Measurements from ENCODE around the gene CCDC89.
A peak's percentile ranks its signal among the peaks of the same experiment; 100 is the strongest.

The CCDC89 gene

DNA sequence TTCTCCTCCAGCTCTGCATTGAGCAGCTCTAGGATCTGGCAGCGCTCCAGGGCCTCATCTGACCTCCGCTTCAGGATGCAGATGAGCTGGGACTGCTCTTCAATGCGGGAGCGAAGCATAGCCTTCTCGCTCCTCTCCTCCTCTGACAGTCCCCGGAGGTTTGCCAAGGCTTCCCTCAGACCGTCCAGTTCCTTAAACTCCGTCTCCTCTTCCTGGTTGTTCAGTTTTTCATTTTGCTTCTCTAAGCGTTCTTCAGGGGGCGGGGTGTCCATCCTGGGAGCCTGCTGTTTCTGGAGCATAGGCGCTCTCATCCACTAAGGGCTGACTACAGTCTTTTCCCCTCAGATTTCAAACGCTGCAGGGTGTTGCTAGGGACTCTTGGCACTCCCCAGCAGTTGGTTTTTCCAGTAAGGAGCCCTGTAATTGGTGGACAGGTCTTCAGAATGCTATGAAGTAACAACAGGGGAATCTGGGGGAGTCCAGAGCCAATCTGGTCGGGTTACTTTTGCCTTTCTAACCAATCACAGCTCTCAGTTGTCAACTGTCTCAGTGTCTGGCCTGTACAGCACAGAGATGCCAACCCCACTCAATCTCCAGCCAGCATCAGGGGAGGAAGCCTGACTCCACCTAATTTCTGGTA lies at the start of gene CCDC89:
Gene CCDC89, minus strand, starts transcription at position 376 of the 640 bp plus-strand sequence. Its CDS starts 65 bp downstream, at position 311.
- no peak for DNase-seq

DNA sequence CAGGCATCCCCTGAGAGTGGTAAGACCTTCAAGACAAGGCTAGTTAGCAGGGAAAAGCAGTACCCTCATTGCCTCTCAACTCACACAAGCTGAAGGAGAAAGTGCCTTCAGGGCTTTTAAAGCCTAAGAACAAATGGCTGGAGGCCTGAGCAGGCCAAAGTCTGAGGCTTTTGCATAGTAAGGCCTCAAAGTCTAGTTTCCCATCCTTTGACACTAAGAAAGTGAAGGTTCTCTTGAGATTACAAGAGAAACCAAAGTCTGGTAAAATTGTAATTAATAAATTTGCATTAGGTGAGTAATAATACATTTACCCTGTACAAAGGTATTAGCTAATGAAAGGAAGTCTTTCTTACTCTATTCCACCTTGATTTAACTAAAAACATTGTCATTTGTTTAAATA lies 47.0 kb upstream of the CCDC89 start:
- no peak for DNase-seq

DNA sequence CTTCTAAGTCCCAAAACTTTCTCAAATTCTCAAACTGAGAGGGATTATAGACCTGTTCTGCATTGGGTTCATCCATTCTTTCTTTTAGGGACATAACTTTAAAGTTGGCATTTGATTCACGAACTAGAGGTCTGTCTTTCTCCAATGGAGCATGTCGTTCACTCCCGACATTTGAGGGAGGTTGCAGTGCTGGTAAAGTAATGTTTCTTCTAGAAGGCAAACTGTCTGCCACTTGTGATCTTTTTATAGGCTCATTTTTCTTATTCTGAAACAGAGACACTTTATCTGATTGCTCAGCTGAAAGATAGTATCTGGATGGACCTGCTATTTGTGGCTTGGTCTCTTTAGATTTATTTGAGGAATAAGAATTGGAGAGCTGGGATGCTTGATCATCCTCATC lies 40.4 kb upstream of the CCDC89 start:
- no peak for DNase-seq

DNA sequence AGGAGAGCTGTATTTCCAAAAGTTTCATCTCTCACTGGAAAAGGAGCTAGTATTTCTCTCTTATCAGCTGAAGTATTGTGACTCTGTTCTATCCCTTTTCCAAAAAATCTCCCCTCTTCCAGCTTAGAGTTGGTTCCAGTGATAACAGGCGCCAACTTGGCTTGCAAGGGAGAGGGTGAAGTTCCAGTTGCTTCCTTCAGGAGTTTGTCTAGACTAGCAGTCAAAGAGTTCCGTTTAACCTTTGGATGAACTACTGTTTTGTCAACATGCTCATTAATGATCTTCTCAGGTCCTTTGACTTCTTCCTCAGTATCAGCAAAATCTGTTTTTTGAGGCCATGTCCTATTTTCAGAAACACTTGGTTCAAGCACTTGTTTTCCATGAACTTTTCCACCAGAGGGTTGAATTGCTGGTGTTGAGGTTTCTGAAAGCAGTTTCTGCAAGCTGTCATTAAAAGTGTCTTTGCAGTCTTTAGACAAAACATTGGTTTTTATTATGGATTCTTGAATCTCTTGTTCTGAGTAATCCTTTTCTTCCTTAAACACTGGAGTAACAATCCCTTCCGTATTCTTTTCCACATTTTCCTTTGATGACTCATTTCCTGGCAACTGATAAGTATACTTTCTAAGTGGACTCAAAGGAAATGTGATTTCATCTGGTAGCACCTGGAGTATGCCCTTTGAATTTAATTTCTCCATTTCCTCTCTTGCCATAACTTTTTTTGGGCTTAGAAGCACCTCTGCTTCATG lies 39.7 kb upstream of the CCDC89 start:
- DNase-seq, result no peak

DNA sequence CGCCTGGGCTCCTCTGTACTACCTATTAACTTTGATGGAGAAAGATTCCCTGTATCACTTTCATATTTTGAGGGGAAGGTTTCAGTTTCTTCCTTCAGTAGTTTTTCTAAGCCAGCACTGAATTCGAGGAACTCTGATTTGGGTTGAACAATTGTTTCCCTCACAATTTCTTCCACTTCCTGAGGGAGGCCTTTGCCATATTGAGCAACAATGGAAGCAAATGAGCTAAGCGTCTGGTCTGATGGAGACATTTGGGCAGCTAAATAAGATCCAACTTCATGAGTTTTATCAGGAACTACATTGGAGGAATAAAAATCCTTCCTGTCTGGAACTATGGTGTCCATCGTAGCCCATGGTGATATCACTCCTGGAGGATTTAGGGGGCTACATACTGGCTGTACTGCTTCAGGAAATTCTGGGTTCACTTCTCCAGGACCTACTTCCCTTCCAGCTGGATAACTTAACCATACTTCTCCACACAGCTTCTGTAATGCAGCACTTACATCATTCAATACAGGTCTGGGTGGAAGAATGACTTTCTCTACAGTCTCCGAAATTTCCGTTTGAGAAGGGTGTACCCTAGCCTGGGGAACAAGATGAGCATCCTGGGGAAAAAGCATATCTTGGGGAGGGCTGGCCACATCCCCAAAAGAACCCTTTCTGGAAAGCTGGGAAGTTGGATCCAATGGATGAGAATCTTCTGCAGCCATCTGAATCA lies 38.9 kb upstream of the CCDC89 start:
- no peak for DNase-seq

DNA sequence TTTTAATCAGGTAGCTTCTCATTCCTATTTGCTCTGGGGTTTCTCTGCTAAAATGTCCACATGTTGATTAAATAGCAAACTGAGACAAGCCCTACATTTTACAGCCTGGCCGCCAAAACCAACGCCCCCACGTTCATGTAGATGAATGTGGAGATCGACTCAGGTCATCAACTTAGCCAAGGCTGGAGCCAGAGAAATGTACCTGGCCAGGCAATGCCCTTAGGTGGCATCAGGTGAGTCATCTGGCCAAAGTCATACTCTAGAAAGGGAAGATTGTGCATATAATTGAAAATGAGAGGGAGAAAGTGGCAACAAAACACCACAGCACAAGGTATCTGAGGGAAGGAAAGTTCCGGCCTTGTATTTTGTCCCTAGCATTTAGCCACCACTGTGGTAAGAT lies 37.1 kb upstream of the CCDC89 start:
- DNase-seq, result no peak

DNA sequence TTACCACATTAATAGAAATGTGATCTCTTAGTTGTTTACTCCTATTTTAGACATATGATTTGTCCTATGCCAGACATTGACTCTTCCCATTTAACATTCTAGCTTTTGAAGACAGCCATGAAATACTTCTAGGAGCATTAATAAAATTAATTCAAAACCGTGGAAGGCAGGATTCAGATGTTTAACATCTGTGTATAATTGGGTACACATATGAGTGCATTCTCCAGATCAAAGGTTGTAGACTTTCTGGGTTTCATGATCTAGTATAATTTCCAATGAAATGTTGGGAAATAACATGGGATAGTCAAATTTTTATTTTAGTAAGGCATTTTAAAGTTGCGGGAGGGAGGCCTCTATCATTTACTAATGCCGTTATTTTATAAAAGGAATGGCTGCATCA lies 35.2 kb upstream of the CCDC89 start:
- DNase-seq, result no peak

DNA sequence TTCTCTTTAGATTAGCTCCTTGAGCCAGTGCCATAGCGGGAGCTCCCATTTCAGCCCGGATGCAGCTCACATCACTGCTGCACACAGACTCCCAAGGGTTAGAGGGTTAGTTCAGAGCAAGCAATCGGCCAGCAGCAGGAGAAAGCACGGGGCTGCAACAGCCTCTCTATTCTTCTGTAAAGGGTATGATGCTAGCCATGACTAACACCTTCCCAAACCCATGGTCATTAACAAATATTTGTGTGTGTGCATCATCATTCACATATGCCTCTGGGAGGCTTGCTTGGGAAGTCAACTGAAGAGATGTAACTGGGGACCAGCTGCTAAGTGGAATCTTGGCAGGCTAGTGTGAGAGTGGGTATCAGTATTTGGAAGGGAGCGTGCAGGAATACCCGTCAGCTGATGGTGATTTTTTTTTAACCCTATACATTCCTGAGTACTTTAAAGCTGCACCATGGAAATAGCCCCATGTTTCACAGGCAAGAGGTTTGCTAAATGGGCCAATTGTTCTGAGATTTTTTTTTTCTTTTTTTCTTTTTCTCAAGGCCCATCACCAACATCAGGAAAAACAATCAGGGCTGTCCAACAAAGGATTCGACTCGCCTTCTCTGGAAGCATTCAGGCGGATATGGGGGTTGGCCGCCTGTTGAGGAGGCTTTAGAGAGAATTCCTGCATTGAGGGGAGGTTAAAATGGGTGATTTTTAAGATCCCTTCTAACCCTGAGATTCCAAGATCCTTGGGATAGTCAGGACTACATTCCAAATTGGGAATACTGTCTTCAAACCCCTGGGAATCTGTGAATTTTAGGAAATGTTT lies 33.2 kb upstream of the CCDC89 start:
- DNase-seq, result no peak

DNA sequence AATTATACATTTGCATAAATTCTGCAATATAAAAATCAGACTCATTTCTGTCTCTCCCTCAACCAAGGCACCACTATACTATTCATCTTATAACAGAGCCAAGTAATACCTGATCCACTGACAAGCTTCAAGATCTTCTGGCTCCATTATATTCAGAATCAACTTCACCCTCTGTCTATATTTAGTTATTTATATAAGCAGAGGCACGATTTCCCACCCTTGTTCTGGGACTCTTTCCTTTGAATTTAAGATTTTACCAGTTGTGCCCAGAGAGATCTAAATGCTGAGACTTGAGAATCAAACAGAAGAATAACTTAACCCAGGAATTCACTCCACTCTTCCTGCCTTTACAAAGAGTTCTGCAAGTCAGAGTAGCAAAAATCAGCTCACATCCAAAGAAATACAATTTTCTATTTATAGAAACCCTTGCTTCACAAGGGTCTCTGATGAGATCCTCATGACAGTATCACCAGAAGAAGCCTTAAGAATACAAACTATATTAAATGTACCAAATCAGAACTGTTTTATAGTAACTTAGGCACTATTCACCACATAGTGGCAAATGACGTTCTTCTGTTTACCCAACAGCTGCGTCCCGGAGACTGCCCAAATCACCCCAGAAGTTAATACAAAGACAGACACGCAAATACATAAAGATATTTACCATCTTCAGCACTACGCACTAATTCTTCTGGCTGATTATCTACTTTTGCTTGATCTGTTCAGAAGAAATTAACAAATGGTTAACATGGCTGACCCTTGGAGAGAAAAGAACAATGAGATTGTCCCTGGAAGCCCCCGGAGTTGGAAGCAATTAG lies 32.3 kb upstream of the CCDC89 start:
- DNase-seq, result no peak

DNA sequence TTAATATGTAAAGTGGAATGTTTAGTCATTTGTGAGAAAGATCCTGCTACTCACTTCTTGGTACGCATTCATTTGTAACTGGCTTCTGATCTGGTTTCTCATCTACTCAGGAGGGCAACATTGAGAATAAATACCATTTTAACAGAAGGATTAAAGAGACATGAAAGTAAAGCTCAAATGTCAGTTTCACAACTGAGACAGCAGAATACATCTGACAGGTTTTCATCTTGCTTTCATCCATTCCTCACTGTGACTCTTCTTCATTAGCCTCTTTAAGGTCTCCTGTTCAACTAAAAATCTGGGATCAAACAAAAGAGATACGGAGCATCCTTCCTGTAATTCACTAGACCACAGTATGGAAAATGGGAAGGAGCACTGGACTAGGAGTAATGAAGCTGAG lies 31.4 kb upstream of the CCDC89 start:
- DNase-seq, result no peak

DNA sequence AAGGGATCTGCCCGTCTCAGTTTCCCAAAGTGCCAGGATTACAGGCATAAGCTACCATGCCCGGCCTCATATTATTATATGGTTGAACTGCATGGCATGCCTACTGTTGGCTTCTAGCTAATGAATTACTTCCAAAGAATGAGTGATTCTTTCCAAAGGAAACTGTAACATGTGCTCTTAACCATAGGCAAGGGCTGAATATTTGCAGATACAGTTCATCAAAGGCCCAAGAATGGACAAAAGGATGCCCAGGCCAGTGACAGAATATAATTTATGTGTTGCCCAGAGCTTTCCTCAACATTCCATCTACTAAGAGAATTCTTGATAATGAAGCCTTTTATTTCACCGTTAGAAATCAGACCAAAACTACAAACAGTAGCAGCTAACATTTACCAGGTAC lies 27.0 kb upstream of the CCDC89 start:
- no peak for DNase-seq

DNA sequence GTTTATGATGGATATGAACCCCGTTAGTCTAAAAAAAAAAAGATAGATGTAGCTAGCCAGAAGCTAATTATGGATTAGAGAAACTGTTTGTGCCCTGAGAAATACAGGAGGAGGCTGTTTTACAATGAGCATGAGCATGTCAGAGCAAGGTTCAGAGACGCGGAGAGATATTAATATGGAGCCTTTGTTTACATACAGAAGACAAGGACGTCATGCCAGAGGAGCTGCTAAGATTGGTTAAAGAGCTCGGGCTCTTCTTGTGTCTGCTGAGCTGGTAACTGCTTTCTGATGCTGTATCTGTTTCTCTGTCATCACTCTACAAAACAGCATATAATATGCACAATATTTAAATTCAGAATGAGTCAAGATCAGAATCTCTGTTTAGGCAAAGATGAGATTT lies 24.9 kb upstream of the CCDC89 start:
- no peak for DNase-seq

DNA sequence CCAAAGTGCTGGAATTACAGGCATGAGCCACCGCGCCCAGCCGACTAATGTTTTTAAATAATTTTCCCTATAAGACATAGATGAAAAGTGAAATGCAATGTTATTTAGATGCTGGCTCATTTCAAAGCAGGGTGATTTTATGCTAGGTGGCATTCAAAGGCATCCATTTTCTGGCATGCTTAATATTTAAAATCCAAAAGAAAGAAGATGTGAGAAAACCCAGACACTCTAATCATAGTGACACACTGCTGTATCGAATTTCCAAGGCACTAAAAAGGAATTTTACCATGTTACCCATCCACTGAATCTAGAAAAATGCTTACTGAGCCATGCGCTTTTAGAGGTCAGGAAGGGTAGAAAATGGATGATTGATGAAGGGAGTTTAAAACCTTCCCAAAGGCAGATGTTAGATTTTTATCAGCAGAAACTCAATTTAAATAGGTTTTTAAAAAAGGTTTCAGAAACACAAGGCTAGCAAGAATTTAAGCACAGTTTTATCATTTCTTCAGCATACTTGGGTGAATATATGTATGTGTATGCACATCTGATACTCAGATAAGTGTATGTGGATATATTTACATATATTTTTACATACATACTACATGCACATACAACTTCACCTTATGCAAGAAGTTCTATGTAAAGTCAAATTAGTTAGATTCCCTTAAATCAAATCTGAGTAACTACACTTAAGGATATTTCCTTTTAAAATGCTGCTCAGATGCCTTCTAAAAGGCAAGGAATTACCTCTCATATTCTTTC lies 24.1 kb upstream of the CCDC89 start:
- DNase-seq, result no peak

DNA sequence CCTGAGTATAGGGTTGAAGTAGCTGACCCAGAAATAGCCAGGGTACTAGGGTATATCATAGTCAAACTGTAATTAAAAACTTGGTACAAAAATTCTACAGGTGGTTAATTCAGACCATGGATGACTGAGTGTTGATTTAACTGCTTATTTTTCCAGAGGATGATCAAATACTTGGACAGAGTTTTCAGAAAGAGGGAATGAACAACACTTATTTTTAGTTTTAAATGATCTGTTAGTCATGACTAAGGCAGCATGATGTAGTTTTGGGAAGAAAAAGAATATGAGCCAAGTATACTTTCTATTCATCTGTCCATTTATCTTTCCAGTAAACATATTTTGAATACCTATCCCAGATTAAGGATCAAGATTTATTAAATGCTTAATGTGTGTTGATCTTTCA lies 19.8 kb upstream of the CCDC89 start:
- no peak for DNase-seq

DNA sequence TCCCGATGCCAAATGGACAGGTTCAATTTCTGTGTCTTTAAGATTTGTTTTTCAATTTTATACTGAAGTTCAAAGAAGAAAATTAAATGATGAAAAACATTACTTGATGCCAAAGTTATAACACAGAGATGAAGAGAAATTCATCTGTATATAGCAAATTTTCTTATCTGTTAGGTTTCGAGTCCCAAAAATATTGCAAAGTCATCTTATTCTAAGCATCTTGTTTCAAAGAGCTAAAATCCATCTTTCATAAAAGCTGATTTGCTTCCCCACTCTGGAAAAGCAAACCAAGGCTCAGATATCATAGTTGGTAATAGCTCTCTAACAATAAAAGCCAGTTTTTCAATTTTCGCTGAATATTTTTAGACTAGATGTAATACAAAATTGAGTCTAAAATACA lies 19.0 kb upstream of the CCDC89 start:
- DNase-seq, result no peak

DNA sequence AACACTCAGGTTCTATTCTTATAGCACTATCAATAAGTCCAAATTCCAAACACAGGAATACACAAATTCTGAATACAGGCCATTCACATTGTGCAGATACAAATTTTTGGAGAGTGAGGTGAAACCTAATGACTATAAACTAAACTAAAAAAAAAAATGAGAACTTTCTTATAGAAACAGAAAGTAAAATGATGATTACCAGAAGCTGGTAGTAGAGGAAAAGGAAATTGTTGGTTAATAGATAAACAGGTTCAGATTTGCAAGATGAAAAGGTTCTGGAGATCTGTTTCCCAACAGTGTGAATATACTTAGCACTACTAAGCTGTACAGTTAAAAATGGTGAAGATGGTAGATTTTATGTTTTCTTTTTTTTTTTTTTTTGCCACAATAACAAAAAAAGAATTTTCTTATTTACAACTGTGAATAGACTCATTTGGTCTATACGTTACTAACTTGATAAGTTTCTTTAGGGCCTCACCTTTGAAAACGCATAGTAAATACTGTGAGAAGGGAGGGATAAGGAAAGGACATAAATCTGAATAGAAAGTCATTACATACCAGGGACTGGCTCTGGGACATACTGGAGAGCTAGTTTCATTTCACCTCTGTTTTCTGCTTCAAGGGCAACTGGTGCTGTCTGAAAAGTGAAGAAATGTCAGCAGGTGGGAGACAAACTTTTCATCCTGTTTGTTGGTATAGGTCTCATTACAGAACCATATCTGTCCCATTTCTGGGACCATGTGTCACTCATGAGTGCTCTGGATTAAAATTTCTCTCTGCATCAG lies 14.2 kb upstream of the CCDC89 start:
- DNase-seq, result peak in 1 of 2 donors; percentile 27

DNA sequence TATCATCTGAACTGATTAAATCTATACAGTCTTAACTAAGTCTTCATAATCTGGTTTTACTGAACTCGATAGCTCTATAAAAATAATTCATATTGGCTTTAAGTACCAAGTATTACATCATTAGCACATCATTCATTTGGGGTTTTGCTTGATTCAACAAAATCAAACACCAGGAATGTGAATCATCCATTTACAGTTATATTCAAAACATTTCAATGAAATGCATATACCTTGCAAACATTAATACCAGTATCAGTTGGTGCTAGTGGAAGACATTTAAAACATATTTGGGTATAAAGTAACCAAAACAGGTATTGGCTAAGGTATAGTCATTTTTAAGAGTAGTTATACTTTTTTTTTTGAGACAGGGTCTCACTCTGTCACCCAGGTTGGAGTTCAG lies 12.2 kb upstream of the CCDC89 start:
- no peak for DNase-seq

DNA sequence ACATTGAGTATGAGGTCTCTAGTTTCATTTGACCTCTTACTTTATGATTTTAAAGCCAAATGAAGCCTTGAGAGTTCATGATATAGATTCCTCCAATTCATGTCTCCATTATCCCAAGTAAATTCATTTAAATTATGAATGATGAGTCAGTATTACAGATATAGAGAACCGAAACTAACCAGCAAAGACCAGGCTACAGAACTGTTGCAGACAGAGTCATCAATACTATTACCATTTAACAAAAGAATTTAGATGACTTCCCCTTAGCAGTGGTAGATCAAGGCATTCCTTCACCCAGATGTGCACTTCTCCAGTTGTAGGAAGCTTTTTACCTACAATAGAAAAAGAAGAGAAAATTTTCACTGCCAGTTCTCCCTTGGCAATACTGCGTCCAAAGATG lies 11.8 kb upstream of the CCDC89 start:
- DNase-seq, result no peak

DNA sequence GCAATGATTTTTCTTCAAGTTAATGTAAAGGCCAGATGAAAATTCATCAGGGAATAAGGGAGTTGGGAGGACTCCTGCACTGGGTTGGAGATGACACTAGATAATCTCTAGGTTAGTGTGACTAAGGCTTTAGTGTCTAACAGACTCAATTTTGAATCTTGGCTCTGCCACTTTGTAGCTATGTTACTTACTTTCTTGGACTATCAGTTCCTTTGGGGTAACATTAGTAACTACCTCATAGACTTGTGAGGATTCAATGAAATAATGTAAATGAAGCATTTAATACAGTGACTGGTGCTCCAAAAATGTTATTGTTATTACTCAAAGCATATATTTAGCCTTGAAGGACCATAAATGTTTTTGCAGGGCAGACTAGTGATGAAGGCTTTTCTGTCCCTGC lies 9.6 kb upstream of the CCDC89 start:
- no peak for DNase-seq

DNA sequence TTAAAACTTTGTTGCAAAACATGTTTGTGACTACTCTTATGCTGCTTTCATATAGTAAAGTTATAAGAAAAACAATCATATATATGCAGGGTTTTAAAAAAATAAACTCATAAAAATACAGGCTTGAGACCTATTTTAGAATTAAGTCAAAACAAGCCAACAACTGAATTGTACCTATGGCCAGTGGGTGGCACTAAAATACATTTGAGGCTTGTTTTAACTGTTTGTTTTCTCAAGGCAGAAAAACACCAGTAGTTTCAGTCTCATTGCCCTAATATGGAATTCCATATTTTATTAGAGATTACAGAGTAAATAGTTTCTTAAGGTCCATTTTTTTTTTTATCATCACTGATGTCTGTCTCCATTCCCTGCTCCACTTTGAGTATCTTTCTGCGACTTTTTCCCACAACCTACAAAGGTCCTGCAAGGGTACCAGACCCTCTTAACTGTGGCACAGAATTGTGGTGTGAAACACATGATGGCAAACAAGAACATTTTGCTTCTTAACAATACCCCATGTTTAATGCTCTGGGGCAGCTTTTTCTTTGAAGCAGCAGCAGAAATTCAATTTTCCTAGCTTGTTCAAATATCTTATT lies 8.5 kb upstream of the CCDC89 start:
- peak in 1 of 2 donors; percentile 58 for DNase-seq
